Sigmoid colon (tissue), 4 donors: ENCODE results near the gene HLA-DMB.
A peak's percentile ranks its signal among the peaks of the same experiment; 100 is the strongest.

Experiments used
- CTCF ChIP-seq, 4 experiments: fragments of 450-650 bp in 3 of 4; fragments of 200-600 bp in 1 of 4; IDR thresholded peaks; one replicate each; pipeline ENCODE4 v1.5.1; 2016 to 2019; ENCODE audit warnings: antibody characterized with exemption in 4 of 4, mild to moderate bottlenecking in 3 of 4, moderate library complexity in 2 of 4
- EP300 ChIP-seq, 4 donors: sonication (generic); formaldehyde crosslinking; IDR thresholded peaks; one replicate each; pipeline ENCODE4 v1.6.1; 2017; ENCODE audit warnings: antibody characterized with exemption in 4 of 4
- POLR2A ChIP-seq, 2 donors: fragments of 450-650 bp; IDR thresholded peaks; one replicate each; pipeline ENCODE4 v1.6.1; 2016; ENCODE audit warnings: antibody characterized with exemption in 2 of 2, mild to moderate bottlenecking in 2 of 2, moderate library complexity in 2 of 2

- TF ChIP-seq CTCF (IDR thresholded peaks at IDR 0.05), result peak; percentile 25 to 66 (median 56)
- no peak for TF ChIP-seq POLR2A (IDR thresholded peaks at IDR 0.05)
- TF ChIP-seq EP300 (IDR thresholded peaks at IDR 0.05), result no peak
Observed at GRCh38 chr6:32885698-32886286, 55.0 kb downstream of the HLA-DMB start.
